Lower leg skin (tissue), 4 donors: Measurements from ENCODE around the gene PTPN7. TPM values are rescaled to one million over a fixed set of nuclear protein-coding genes. Genes with fewer than 3 reads are reported as not detected.
A peak's percentile ranks its signal among the peaks of the same experiment; 100 is the strongest.

Experiments used
- DNase-seq, 2 donors: peaks; one replicate each; pipeline ENCODE4 v3.0.0-alpha.2; 2019; ENCODE audit warnings: low spot score in 2 of 2
- H3K4me3 ChIP-seq: fragments of 200-600 bp; sonication (generic); 2 replicates; pipeline ENCODE4 v1.5.1; 2017; ENCODE audit warnings: mild to moderate bottlenecking, low read depth; ENCODE audit not compliant: poor library complexity, severe bottlenecking
- CTCF ChIP-seq, 3 donors: fragments of 450-650 bp; IDR thresholded peaks; one replicate each; pipeline ENCODE4 v1.5.1; 2016; ENCODE audit warnings: antibody characterized with exemption in 3 of 3, mild to moderate bottlenecking in 3 of 3, moderate library complexity in 2 of 3
- POLR2A ChIP-seq, 2 donors: fragments of 450-650 bp; IDR thresholded peaks; one replicate each; pipeline ENCODE4 v1.6.1; 2016 to 2017; ENCODE audit warnings: antibody characterized with exemption in 2 of 2, mild to moderate bottlenecking in 1 of 2, moderate library complexity in 1 of 2
- WGBS, 2 donors: methylation state at CpG; one replicate each; pipeline ENCODE4 v1.1.5; 2018; 5-methylcytosine and 5-hydroxymethylcytosine counted together
- intact Hi-C: fragments of 100-400 bp; cut with DNase I; formaldehyde crosslinking; loops from one replicate; pipeline ENCODE4 v1.15.0; 2023; ENCODE audit warnings: low total_unique reads
- total RNA-seq, 4 donors: library from RNA; depleted of rRNA; stranded (reverse); fragments of >200 nt; gene quantifications; one replicate each; pipeline ENCODE4 v1.1.0, GENCODE V29; 2016

PTPN7 gene
- 1 to 10 TPM; 1.6 to 2.4 (median 2.2) TPM for total RNA-seq

GRCh38 chr1:202160377-202160940 lies at the start of gene PTPN7:
PTPN7 (minus strand) TSS chr1:202160602; CDS start chr1:202159402, 1,200 bp downstream.
- TF ChIP-seq POLR2A (IDR thresholded peaks at IDR 0.05) (no peak), CTCF (IDR thresholded peaks at IDR 0.05) (no peak)
- no peak within 1 kb of the TSS for H3K4me3 ChIP-seq
- intact Hi-C loops: no loop called here
- no peak for DNase-seq
- 75 to 79% methylated on average over 17 of the region's 17 CpGs for WGBS, 2 donors

GRCh38 chr1:202208351-202208857 lies 48.0 kb upstream of the PTPN7 start:
- intact Hi-C loops: no loop called here
- 75 to 82% methylated on average over 11 of the region's 11 CpGs for WGBS, 2 donors
- TF ChIP-seq CTCF (IDR thresholded peaks at IDR 0.05): no peak
- no peak for TF ChIP-seq POLR2A (IDR thresholded peaks at IDR 0.05)
- no peak overlapping the region for H3K4me3 ChIP-seq
- no peak for DNase-seq

GRCh38 chr1:202207292-202207691 lies 46.9 kb upstream of the PTPN7 start:
- no peak for DNase-seq
- no peak for TF ChIP-seq POLR2A (IDR thresholded peaks at IDR 0.05)
- no peak for TF ChIP-seq CTCF (IDR thresholded peaks at IDR 0.05)
- WGBS, 2 donors: 11 to 38% methylated on average over 1 of the region's 1 CpG
- H3K4me3 ChIP-seq: no peak overlapping the region
- intact Hi-C loops: no loop called here

- DNase-seq: no peak
- WGBS, 2 donors: 74 to 77% methylated on average over 5 of the region's 5 CpGs
- intact Hi-C loops: no loop called here
- TF ChIP-seq POLR2A (IDR thresholded peaks at IDR 0.05) (no peak), CTCF (IDR thresholded peaks at IDR 0.05) (peak in 1 of 3 donors; percentile 22)
- H3K4me3 ChIP-seq: no peak overlapping the region
These were observed 45.3 kb upstream of the PTPN7 start for GRCh38 chr1:202205523-202206190.

GRCh38 chr1:202204065-202204464 lies 43.7 kb upstream of the PTPN7 start:
- no peak overlapping the region for H3K4me3 ChIP-seq
- WGBS, 2 donors: 57 to 75% methylated on average over 1 of the region's 1 CpG
- no peak for DNase-seq
- TF ChIP-seq POLR2A (IDR thresholded peaks at IDR 0.05) (no peak), CTCF (IDR thresholded peaks at IDR 0.05) (no peak)
- intact Hi-C loops: no loop called here
